NCI-H1048 (cell line): ENCODE measurements around the gene AMPD3.

ENCODE experiments used
- DNase-seq: peaks from one replicate; lab custom pipeline; 2025; lab: John Stamatoyannopoulos, UW

AMPD3 gene

GRCh38 chr11:10503777-10504480, 48.9 kb downstream of the AMPD3 start:
- DNase-seq = no peak

- no peak for DNase-seq
These were observed 49.4 kb downstream of the AMPD3 start for GRCh38 chr11:10504490-10504889.

- no peak for DNase-seq
These were observed 50.4 kb downstream of the AMPD3 start for GRCh38 chr11:10505278-10506007.

GRCh38 chr11:10506008-10506370, 50.9 kb downstream of the AMPD3 start:
- DNase-seq = no peak

GRCh38 chr11:10511181-10511621, 56.1 kb downstream of the AMPD3 start:
- DNase-seq = no peak

- DNase-seq = no peak
These were observed 59.1 kb downstream of the AMPD3 start for GRCh38 chr11:10514202-10514601.

- no peak for DNase-seq
These were observed 59.6 kb downstream of the AMPD3 start for GRCh38 chr11:10514709-10515108.

- DNase-seq = no peak
These were observed 60.4 kb downstream of the AMPD3 start for GRCh38 chr11:10515418-10515817.

GRCh38 chr11:10518123-10518522, 63.1 kb downstream of the AMPD3 start:
- no peak for DNase-seq

- DNase-seq = no peak
These were observed 63.8 kb downstream of the AMPD3 start for GRCh38 chr11:10518891-10519290.

GRCh38 chr11:10519630-10520029, 64.6 kb downstream of the AMPD3 start:
- no peak for DNase-seq

- no peak for DNase-seq
These were observed 65.5 kb downstream of the AMPD3 start for GRCh38 chr11:10520562-10520961.

- no peak for DNase-seq
These were observed 67.2 kb downstream of the AMPD3 start for GRCh38 chr11:10522276-10522675.

GRCh38 chr11:10522921-10523320, 67.9 kb downstream of the AMPD3 start:
- no peak for DNase-seq

GRCh38 chr11:10524471-10524870, 69.4 kb downstream of the AMPD3 start:
- no peak for DNase-seq

- DNase-seq = no peak
These were observed 72.2 kb downstream of the AMPD3 start for GRCh38 chr11:10526974-10527918.

- no peak for DNase-seq
These were observed 73.1 kb downstream of the AMPD3 start for GRCh38 chr11:10528121-10528520.

- DNase-seq = no peak
These were observed 74.2 kb downstream of the AMPD3 start for GRCh38 chr11:10529279-10529678.

- DNase-seq = no peak
These were observed 77.5 kb downstream of the AMPD3 start for GRCh38 chr11:10532526-10532925.

GRCh38 chr11:10533323-10533722, 78.3 kb downstream of the AMPD3 start:
- DNase-seq = no peak

GRCh38 chr11:10534316-10534715, 79.3 kb downstream of the AMPD3 start:
- no peak for DNase-seq

GRCh38 chr11:10537600-10537999, 82.5 kb downstream of the AMPD3 start:
- DNase-seq = no peak

- no peak for DNase-seq
These were observed 83.9 kb downstream of the AMPD3 start for GRCh38 chr11:10538924-10539323.
